H1 (cell line): Measurements from ENCODE around the gene NDUFS8. TPM values are rescaled to one million over a fixed set of nuclear protein-coding genes. Genes with fewer than 3 reads are reported as not detected.

Source experiments
- CTCF ChIA-PET: fragments of 300-600 bp; sonication (Branson Sonifier 250); formaldehyde crosslinking; loops from one replicate; lab custom pipeline; 2021; ENCODE audit not compliant: partially characterized antibody; lab: Charles Lee
- POLR2A ChIA-PET: fragments of 300-600 bp; sonication (Branson Sonifier 250); formaldehyde crosslinking; loops from one replicate; lab custom pipeline; 2021; ENCODE audit warnings: inconsistent platforms; ENCODE audit not compliant: partially characterized antibody; lab: Charles Lee
- DNase-seq, 2 experiments: peaks; one replicate each; pipeline versions ENCODE4 v3.0.0 to v3.0.0-alpha.2; 2010 to 2022; ENCODE audit warnings: low spot score in 2 of 2, low read depth in 1 of 2, mixed read lengths in 1 of 2
- FAIRE-seq: peaks from 2 replicates; lab custom pipeline; 2011; peaks lifted over from hg19 to GRCh38; lab: Jason Lieb, UNC
- H2AFZ ChIP-seq: 2 replicates; pipeline ENCODE4 v1.8.1; 2012; ENCODE audit warnings: low read length, inconsistent platforms
- H2AK5ac ChIP-seq: 2 replicates; pipeline ENCODE4 v1.6.1; 2013; ENCODE audit warnings: low read depth, low read length
- H2BK120ac ChIP-seq: replicated peaks from 2 replicates; pipeline ENCODE3; 2013; ENCODE audit warnings: low read depth, low read length, inconsistent platforms
- H2BK12ac ChIP-seq: 2 replicates; pipeline ENCODE4 v1.6.1; 2013; ENCODE audit warnings: low read depth, low read length
- H2BK15ac ChIP-seq: 2 replicates; pipeline ENCODE4 v1.6.1; 2013; ENCODE audit warnings: low read length
- H2BK20ac ChIP-seq: 2 replicates; pipeline ENCODE4 v1.6.1; 2013; ENCODE audit warnings: low read length
- H2BK5ac ChIP-seq: 2 replicates; pipeline ENCODE4 v1.6.1; 2013; ENCODE audit warnings: low read depth, low read length
- H3K14ac ChIP-seq: 2 replicates; pipeline ENCODE4 v1.6.1; 2013; ENCODE audit warnings: inconsistent platforms; ENCODE audit not compliant: insufficient read length
- H3K18ac ChIP-seq: 2 replicates; pipeline ENCODE4 v1.6.1; 2013; ENCODE audit warnings: low read length; ENCODE audit errors: extremely low read depth
- H3K23ac ChIP-seq: 2 replicates; pipeline ENCODE4 v1.6.1; 2013; ENCODE audit warnings: inconsistent platforms; ENCODE audit not compliant: insufficient read length
- H3K23me2 ChIP-seq: 2 replicates; pipeline ENCODE4 v1.6.1; 2013; ENCODE audit warnings: low read depth, low read length
- H3K27ac ChIP-seq: 2 replicates; pipeline ENCODE4 v1.6.1; 2011; ENCODE audit warnings: low read depth, low read length, inconsistent platforms
- H3K27me3 ChIP-seq, 4 experiments: replicated peaks in 1 of 4; 1 replicate in 1 of 4; 2 replicates in 3 of 4; pipeline versions ENCODE4 v1.6.1 to v1.8.1; 2011 to 2013; ENCODE audit warnings: low read length in 3 of 4, mild to moderate bottlenecking in 3 of 4, inconsistent platforms in 2 of 4, mixed read lengths in 2 of 4, moderate library complexity in 1 of 4; ENCODE audit not compliant: control insufficient read depth in 3 of 4, insufficient read depth in 3 of 4; ENCODE audit errors: extremely low read depth in 1 of 4
- H3K36me3 ChIP-seq, 4 experiments: 2 replicates each; pipeline versions ENCODE4 v1.6.1 to v1.8.1; 2011 to 2013; ENCODE audit warnings: mild to moderate bottlenecking in 4 of 4, low read length in 3 of 4, moderate library complexity in 2 of 4, control low read depth in 1 of 4, inconsistent platforms in 1 of 4; ENCODE audit not compliant: insufficient read depth in 4 of 4, control insufficient read depth in 2 of 4
- H3K4ac ChIP-seq: replicated peaks from 2 replicates; pipeline ENCODE3; 2013; ENCODE audit warnings: low read length, low read depth, mixed read lengths, inconsistent platforms; ENCODE audit not compliant: insufficient read length
- H3K4me1 ChIP-seq, 4 experiments: replicated peaks in 1 of 4; 1 replicate in 1 of 4; 2 replicates in 3 of 4; pipeline versions ENCODE4 v1.6.1 to v1.8.1; 2011 to 2013; ENCODE audit warnings: low read length in 3 of 4, inconsistent platforms in 2 of 4, mixed read lengths in 1 of 4; ENCODE audit not compliant: insufficient read depth in 4 of 4, control insufficient read depth in 3 of 4
- H3K4me2 ChIP-seq, 2 experiments: 2 replicates each; pipeline versions ENCODE4 v1.6.1 to v1.8.1; 2011 to 2013; ENCODE audit warnings: low read depth in 2 of 2, low read length in 2 of 2, control low read depth in 1 of 2, inconsistent platforms in 1 of 2, mild to moderate bottlenecking in 1 of 2; ENCODE audit not compliant: insufficient read depth in 1 of 2
- H3K4me3 ChIP-seq, 4 experiments: fragments of 200-600, 300-600 bp in 1 of 4; sonication (generic), shearing (Covaris generic), sonication (Bioruptor Twin) in 1 of 4; 2 replicates each; pipeline versions ENCODE4 v1.5.1 to v1.8.1; 2011 to 2016; ENCODE audit warnings: low read length in 4 of 4, low read depth in 3 of 4, control low read depth in 2 of 4, inconsistent platforms in 2 of 4, mild to moderate bottlenecking in 2 of 4, mixed read lengths in 1 of 4, moderate library complexity in 1 of 4; ENCODE audit not compliant: insufficient read depth in 2 of 4; ENCODE audit errors: extremely low read depth in 1 of 4
- H3K56ac ChIP-seq: replicated peaks from 2 replicates; pipeline ENCODE3; 2013; ENCODE audit warnings: low read depth, mild to moderate bottlenecking, mixed read lengths, low read length, inconsistent platforms; ENCODE audit not compliant: insufficient read length
- H3K79me1 ChIP-seq: 2 replicates; pipeline ENCODE4 v1.6.1; 2013; ENCODE audit warnings: low read depth, low read length, control low read depth
- H3K79me2 ChIP-seq, 2 experiments: 2 replicates each; pipeline versions ENCODE4 v1.6.1 to v1.8.1; 2012 to 2013; ENCODE audit warnings: low read length in 2 of 2, mild to moderate bottlenecking in 2 of 2, inconsistent platforms in 1 of 2; ENCODE audit not compliant: insufficient read depth in 2 of 2, control insufficient read depth in 1 of 2
- H3K9ac ChIP-seq, 4 experiments: replicated peaks in 1 of 4; 1 replicate in 1 of 4; 2 replicates in 3 of 4; pipeline versions ENCODE4 v1.6.1 to v1.8.1; 2011 to 2013; ENCODE audit warnings: low read depth in 3 of 4, low read length in 3 of 4, control low read depth in 2 of 4, mild to moderate bottlenecking in 2 of 4, moderate library complexity in 2 of 4, inconsistent platforms in 1 of 4; ENCODE audit errors: extremely low read depth in 1 of 4
- H3K9me3 ChIP-seq, 2 experiments: 2 replicates each; pipeline versions ENCODE4 v1.6.1 to v1.8.1; 2012 to 2013; ENCODE audit warnings: mild to moderate bottlenecking in 2 of 2, moderate library complexity in 2 of 2, control low read depth in 1 of 2, inconsistent platforms in 1 of 2, low read depth in 1 of 2, low read length in 1 of 2, mixed read lengths in 1 of 2; ENCODE audit not compliant: insufficient read depth in 2 of 2
- H4K20me1 ChIP-seq, 2 experiments: replicated peaks in 1 of 2; 2 replicates each; pipeline versions ENCODE3 to v1.8.1; 2011 to 2013; ENCODE audit warnings: inconsistent platforms in 2 of 2, low read length in 2 of 2, mild to moderate bottlenecking in 1 of 2; ENCODE audit not compliant: insufficient read depth in 2 of 2, control insufficient read depth in 1 of 2
- H4K5ac ChIP-seq: 2 replicates; pipeline ENCODE4 v1.6.1; 2013; ENCODE audit warnings: low read length, low read depth, mixed read lengths, inconsistent platforms; ENCODE audit not compliant: insufficient read length
- H4K8ac ChIP-seq: 2 replicates; pipeline ENCODE4 v1.8.0; 2013; ENCODE audit warnings: mild to moderate bottlenecking, moderate library complexity, low read length, inconsistent platforms; ENCODE audit not compliant: insufficient read depth; ENCODE audit errors: extremely low read depth
- H4K91ac ChIP-seq: replicated peaks from 2 replicates; pipeline ENCODE3; 2013; ENCODE audit warnings: low read length, mixed read lengths, inconsistent platforms; ENCODE audit not compliant: insufficient read length
- NANOG ChIP-seq: IDR thresholded peaks from 2 replicates; pipeline ENCODE4 v1.6.1; 2011; ENCODE audit warnings: low read length, low read depth, mild to moderate bottlenecking, inconsistent platforms; ENCODE audit not compliant: insufficient read depth, poor library complexity, severe bottlenecking
- WGBS, 2 experiments: shearing (Covaris generic) in 1 of 2; methylation state at CpG; one replicate each; pipeline versions ENCODE4 v1.1.6 to v1.1.7; 2013 to 2015; ENCODE audit warnings: low lambda C conversion rate in 2 of 2, mixed read lengths in 2 of 2, inconsistent platforms in 1 of 2, low coverage in 1 of 2, missing lambda C conversion rate in 1 of 2; ENCODE audit not compliant: insufficient replicate concordance in 2 of 2, insufficient coverage in 1 of 2, insufficient read length in 1 of 2; ENCODE audit errors: extremely low coverage in 1 of 2, missing lambda C conversion rate in 1 of 2; 5-methylcytosine and 5-hydroxymethylcytosine counted together
- polyA plus RNA-seq, 7 experiments: library from polyadenylated mRNA; depleted of rRNA in 3 of 7; stranded (reverse) in 5 of 7; unstranded in 2 of 7; fragments of >200 nt in 5 of 7; fragments of 200-250 nt in 2 of 7; gene quantifications; 1 replicate in 5 of 7; 2 replicates in 1 of 7; 4 replicates in 1 of 7; pipeline versions ENCODE4 v1.2.1 to v1.2.3, GENCODE V29; 2011 to 2013; ENCODE audit warnings: missing spikeins in 2 of 7, mixed read lengths in 2 of 7
- total RNA-seq: library from RNA; stranded (reverse); fragmentation: NEBNext Ultra II Directional; extraction: Animal tissue kit (Norgen Biotek cat#: 25700); gene quantifications from 2 replicates; pipeline ENCODE4 v1.2.1, GENCODE V29; 2021

Gene NDUFS8
- total and polyA plus RNA-seq, 2 of the 8 experiments (the other 6 are each of a cell fraction or from before 2014, with no cell fraction given), result 182 to 291 TPM

DNA sequence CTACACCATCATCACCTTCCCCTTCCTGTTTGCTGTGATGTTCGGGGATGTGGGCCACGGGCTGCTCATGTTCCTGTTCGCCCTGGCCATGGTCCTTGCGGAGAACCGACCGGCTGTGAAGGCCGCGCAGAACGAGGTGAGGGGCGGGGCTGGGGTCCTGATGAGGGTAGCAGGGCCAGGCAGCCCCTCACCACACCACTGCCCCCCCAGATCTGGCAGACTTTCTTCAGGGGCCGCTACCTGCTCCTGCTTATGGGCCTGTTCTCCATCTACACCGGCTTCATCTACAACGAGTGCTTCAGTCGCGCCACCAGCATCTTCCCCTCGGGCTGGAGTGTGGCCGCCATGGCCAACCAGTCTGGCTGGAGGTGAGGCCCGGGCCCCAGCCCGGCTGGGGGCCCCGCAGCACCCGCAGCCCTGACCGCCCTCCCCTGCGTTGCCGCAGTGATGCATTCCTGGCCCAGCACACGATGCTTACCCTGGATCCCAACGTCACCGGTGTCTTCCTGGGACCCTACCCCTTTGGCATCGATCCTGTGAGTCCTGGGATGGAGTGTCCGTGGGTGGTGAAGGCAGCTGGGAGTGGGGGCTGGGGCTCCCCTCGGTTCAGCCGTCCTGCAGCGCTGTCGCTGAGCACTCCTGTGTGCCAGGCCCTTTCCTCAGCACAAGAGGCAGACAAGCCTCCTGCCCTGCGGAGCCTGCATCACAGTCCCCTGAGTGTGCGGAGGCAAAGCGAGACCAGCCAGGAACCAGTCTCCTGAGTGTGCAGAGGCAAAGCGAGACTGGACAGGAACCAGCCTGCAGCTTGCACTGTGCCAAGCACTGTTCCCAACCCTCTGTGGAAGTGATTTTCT is 17.2 kb downstream of the NDUFS8 start:
- Histone ChIP-seq H2BK15ac (no peak overlapping the region), H3K9ac (no peak overlapping the region), H3K4ac (no peak overlapping the region), H4K20me1 (peaks cover 0 to 12% of the 10 kb centered on the region in 2 experiments), H3K23me2 (no peaks in the 10 kb centered on the region), H3K36me3 (no peaks in the 10 kb centered on the region; a peak in 1 of 8 replicates), H3K4me1 (peaks cover 0 to 12% (median 6%) of the 10 kb centered on the region in 4 experiments; a peak in 5 of 7 replicates), H2BK5ac (no peak overlapping the region), H4K8ac (no peak overlapping the region), H4K91ac (no peak overlapping the region), H3K4me2 (no peak overlapping the region), H2BK20ac (no peak overlapping the region), H3K27me3 (no peaks in the 10 kb centered on the region), H3K18ac (no peak overlapping the region; the same call in 1 of the 2 replicates), H2BK120ac (no peak overlapping the region), H3K79me2 (no peaks in the 10 kb centered on the region), H3K79me1 (peaks cover 3% of the 10 kb centered on the region; the same call in 1 of the 2 replicates), H2BK12ac (no peak overlapping the region), H3K23ac (no peak overlapping the region), H3K9me3 (no peaks in the 10 kb centered on the region), H3K27ac (no peak overlapping the region), H2AK5ac (no peak overlapping the region), H2AFZ (no peak overlapping the region), H3K14ac (no peak overlapping the region), H3K4me3 (no peak overlapping the region), H4K5ac (no peak overlapping the region), H3K56ac (no peak overlapping the region)
- DNase-seq, result no peak
- ChIA-PET POLR2A (interaction anchor here (1.2 to 10.8 kb wide), 2 partner anchors 11 to 71 kb away, joined by 5 to 183 read pairs; partner anchors contain the start of genes NDUFS8 and TCIRG1), CTCF (interaction anchor here (0.6 kb wide), 1 partner anchor 28 kb away, joined by 3 read pairs; no protein-coding TSS in a partner anchor)
- 93% methylated on average over 37 of the region's 37 CpGs; no CpG with 5 or more reads in 1 of the 2 experiments for WGBS, 2 experiments
- FAIRE-seq, result no peak
- TF ChIP-seq NANOG, result no peak
